Measurements from ENCODE around the gene CDK5. TPM values are rescaled to one million over a fixed set of nuclear protein-coding genes. Genes with fewer than 3 reads are reported as not detected.

Gene CDK5
- total and polyA plus RNA-seq, 2 of the 13 experiments (the other 11 are each of a cell fraction or from before 2014, with no cell fraction given): 16.4 to 21.3 TPM

DNA sequence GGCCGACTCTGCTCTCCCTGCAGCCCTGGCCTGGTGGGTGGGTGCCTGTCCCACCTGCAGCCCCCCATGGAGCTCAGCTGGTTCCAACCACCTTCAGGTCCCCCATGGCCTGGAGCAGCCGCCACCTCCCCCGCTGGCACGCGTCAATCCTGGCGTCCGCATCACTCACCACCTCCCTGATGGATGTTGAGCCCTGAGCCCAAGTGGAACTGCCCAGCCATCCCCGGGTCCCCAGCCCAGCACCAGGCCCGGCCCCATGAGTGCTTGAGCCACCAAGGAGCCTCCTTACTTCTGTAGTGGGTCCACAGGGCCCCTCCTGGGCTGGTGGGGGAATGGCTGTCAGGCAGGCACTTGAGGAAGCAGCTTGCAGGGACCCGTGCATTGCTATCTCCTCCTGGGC is 43.2 kb upstream of the CDK5 start:
- BruUV-seq (replicated peaks): no TSS peak
- Histone ChIP-seq H3K36me3 (replicated peaks in 1 of 2; ENCODE audit: control insufficient read depth in 1 of 2, insufficient read depth in 2 of 2, low read length in 2 of 2) (peaks cover 2 to 22% of the 10 kb centered on the region in 2 experiments; a peak in 3 of 5 replicates), H2AFZ (ENCODE audit: low read length) (no peak overlapping the region), H3K9ac (ENCODE audit: insufficient read depth, low read depth, low read length) (no peak overlapping the region), H3K9me3 (ENCODE audit: low read length) (no peaks in the 10 kb centered on the region), H3K27ac (ENCODE audit: extremely low read length, insufficient read depth, low read length) (no peak overlapping the region), H3K27me3 (ENCODE audit: control insufficient read depth in 1 of 2, insufficient read depth in 2 of 2, low read length in 2 of 2) (no peaks in the 10 kb centered on the region), H3K4me1 (ENCODE audit: insufficient read depth, low read length) (no peaks in the 10 kb centered on the region), H3K79me2 (ENCODE audit: insufficient read depth, low read length) (peaks cover 68% of the 10 kb centered on the region), H3K4me2 (ENCODE audit: low read depth, low read length) (no peak overlapping the region), H4K20me1 (ENCODE audit: insufficient read depth, low read length) (peaks cover 37% of the 10 kb centered on the region), H3K4me3 (replicated peaks in 1 of 3; ENCODE audit: insufficient read depth in 1 of 3, low read depth in 2 of 3, low read length in 3 of 3) (no peak overlapping the region)
- in situ Hi-C loops (cut with HindIII; ENCODE audit: extremely low pct_ligation_motif_present, low pct_unique_long_range_greater_than_20kb): no loop called here
- ChIA-PET POLR2A (no interaction called here), CTCF (ENCODE audit: low intra/inter-chr PET ratio, low total read pairs) (no interaction called here)
- ATAC-seq (no peak), FAIRE-seq (no peak), DNase-seq (ENCODE audit: low spot score) (no peak)
- intact Hi-C loops (cut with micrococcal nuclease; ENCODE audit: unreplicated experiment): no loop called here
- 98% methylated on average over 9 of the region's 10 CpGs for WGBS (ENCODE audit: low lambda C conversion rate)
- TF ChIP-seq, protein P1, sequence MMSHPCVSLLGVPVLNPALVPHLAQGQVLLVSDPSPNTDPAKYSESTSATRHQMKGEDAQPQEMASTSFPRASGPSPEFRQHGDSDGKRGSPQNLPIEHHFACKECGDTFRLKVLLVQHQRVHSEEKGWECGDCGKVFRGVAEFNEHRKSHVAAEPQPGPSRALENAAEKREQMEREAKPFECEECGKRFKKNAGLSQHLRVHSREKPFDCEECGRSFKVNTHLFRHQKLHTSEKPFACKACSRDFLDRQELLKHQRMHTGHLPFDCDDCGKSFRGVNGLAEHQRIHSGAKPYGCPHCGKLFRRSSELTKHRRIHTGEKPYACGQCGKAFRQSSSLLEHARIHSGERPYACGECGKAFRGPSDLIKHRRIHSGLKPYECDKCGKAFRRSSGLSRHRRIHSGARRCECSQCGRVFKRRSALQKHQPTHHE (CRISPR knock-in tag; IDR thresholded peaks at IDR 0.05; ENCODE audit: borderline replicate concordance): no peak
- TF ChIP-seq THYN1 (CRISPR knock-in tag; IDR thresholded peaks at IDR 0.05; ENCODE audit: borderline replicate concordance, low read depth) (no peak), REL (CRISPR knock-in tag; conservative IDR thresholded peaks at IDR 0.05) (no peak), ZNF432 (CRISPR knock-in tag; IDR thresholded peaks at IDR 0.05; ENCODE audit: borderline replicate concordance) (no peak), KDM2A (CRISPR knock-in tag; IDR thresholded peaks at IDR 0.05; ENCODE audit: borderline replicate concordance, low read depth) (no peak), ZNF672 (CRISPR knock-in tag; IDR thresholded peaks at IDR 0.05) (no peak)
- TF ChIP-seq, protein P2, sequence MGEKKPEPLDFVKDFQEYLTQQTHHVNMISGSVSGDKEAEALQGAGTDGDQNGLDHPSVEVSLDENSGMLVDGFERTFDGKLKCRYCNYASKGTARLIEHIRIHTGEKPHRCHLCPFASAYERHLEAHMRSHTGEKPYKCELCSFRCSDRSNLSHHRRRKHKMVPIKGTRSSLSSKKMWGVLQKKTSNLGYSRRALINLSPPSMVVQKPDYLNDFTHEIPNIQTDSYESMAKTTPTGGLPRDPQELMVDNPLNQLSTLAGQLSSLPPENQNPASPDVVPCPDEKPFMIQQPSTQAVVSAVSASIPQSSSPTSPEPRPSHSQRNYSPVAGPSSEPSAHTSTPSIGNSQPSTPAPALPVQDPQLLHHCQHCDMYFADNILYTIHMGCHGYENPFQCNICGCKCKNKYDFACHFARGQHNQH (CRISPR knock-in tag; IDR thresholded peaks at IDR 0.05): no peak

Measured in HepG2 (cell line).